Osteocyte (in vitro differentiated cells): ENCODE results near the gene FAM110A. TPM values are rescaled to one million over a fixed set of nuclear protein-coding genes. Genes with fewer than 3 reads are reported as not detected.
A peak's percentile ranks its signal among the peaks of the same experiment; 100 is the strongest.

ENCODE experiments used
- DNase-seq: peaks from one replicate; pipeline ENCODE4 v3.0.0; 2021; ENCODE audit warnings: mixed read lengths; ENCODE audit not compliant: unreplicated experiment; ENCODE audit errors: extremely low spot score
- H3K27ac Mint-ChIP-seq: one replicate; pipeline ENCODE4 v1.8.0; 2021; ENCODE audit warnings: mild to moderate bottlenecking, mixed read lengths; ENCODE audit not compliant: unreplicated experiment
- H3K27me3 Mint-ChIP-seq: one replicate; pipeline ENCODE4 v1.8.0; 2021; ENCODE audit warnings: mixed read lengths; ENCODE audit not compliant: unreplicated experiment
- H3K36me3 Mint-ChIP-seq: one replicate; pipeline ENCODE4 v1.8.0; 2021; ENCODE audit warnings: mixed read lengths; ENCODE audit not compliant: unreplicated experiment
- H3K4me1 Mint-ChIP-seq: one replicate; pipeline ENCODE4 v1.8.0; 2021; ENCODE audit warnings: mixed read lengths; ENCODE audit not compliant: unreplicated experiment
- H3K4me3 Mint-ChIP-seq: one replicate; pipeline ENCODE4 v1.8.0; 2021; ENCODE audit warnings: mild to moderate bottlenecking, moderate library complexity, mixed read lengths; ENCODE audit not compliant: unreplicated experiment
- H3K9me3 Mint-ChIP-seq: one replicate; pipeline ENCODE4 v1.8.0; 2021; ENCODE audit warnings: mixed read lengths; ENCODE audit not compliant: unreplicated experiment
- CTCF ChIP-seq: fragments of 200-600 bp; sonication (generic); IDR thresholded peaks from 2 replicates; pipeline ENCODE4 v1.5.0; 2021; ENCODE audit warnings: antibody characterized with exemption, mild to moderate bottlenecking, moderate library complexity
- long read RNA-seq: library from polyadenylated mRNA; unstranded; transcript quantifications from one replicate; pipeline ENCODE4 v2.0.0, GENCODE V29; 2021
- total RNA-seq: library from RNA; stranded (reverse); gene quantifications from 2 replicates; pipeline ENCODE4 v1.2.1, GENCODE V29; 2021

Gene FAM110A
- total RNA-seq = 2.6 and 2.7 TPM in 2 replicates
- long read RNA-seq = 0 reads

GRCh38 chr20:833450-834150 is at the start of gene FAM110A:
Gene FAM110A, plus strand, starts transcription at chr20:833715. Its CDS starts 11,090 bp downstream, at chr20:844805.
- peak; percentile 97 for DNase-seq
- Mint-ChIP-seq H3K9me3 (peaks cover 3% of the 10 kb centered on the region), H3K4me3 (peak within 1 kb of the TSS; percentile 78), H3K27me3 (no peaks in the 10 kb centered on the region), H3K27ac (peak within 1 kb of the TSS; percentile 73), H3K36me3 (no peaks in the 10 kb centered on the region), H3K4me1 (peaks cover 24% of the 10 kb centered on the region)
- TF ChIP-seq CTCF = no peak

- Mint-ChIP-seq H3K27me3 (peaks cover 2% of the 10 kb centered on the region), H3K36me3 (no peaks in the 10 kb centered on the region), H3K4me1 (no peaks in the 10 kb centered on the region), H3K27ac (no peak overlapping the region), H3K4me3 (no peak overlapping the region), H3K9me3 (peaks cover 19% of the 10 kb centered on the region)
- no peak for DNase-seq
- TF ChIP-seq CTCF = no peak
These were observed 45.7 kb upstream of the FAM110A start for GRCh38 chr20:787825-788224.

- peaks cover 2% of the 10 kb centered on the region for H3K27me3 Mint-ChIP-seq
- H3K27ac Mint-ChIP-seq = no peak overlapping the region
- no peak overlapping the region for H3K4me3 Mint-ChIP-seq
- TF ChIP-seq CTCF = no peak
- no peaks in the 10 kb centered on the region for H3K36me3 Mint-ChIP-seq
- no peak for DNase-seq
- H3K9me3 Mint-ChIP-seq = peaks cover 5% of the 10 kb centered on the region
- no peaks in the 10 kb centered on the region for H3K4me1 Mint-ChIP-seq
These were observed 42.5 kb upstream of the FAM110A start for GRCh38 chr20:791056-791455.

DNA sequence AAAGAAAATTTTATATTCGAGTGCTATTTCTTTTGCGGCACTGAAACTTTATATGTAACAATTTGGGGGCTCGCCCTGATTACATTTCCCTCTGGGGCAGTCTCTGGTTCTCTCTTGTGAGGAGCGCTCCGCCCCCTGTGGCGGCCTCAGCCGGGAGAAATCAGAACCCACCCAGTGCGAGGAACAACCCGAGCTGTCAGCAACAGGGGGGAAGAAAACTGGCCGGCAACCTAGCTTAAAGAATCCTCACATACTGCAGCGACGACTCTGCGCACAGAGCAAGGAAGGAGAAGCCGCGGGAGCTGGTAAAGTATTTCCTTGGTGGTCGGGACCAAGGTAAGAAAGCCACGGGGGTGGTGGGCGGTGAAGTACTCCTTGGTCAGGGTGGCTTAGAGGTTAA is 41.3 kb upstream of the FAM110A start:
- peak; percentile 76 for DNase-seq
- no peak overlapping the region for H3K4me3 Mint-ChIP-seq
- H3K27me3 Mint-ChIP-seq = peaks cover 2% of the 10 kb centered on the region

More for the DNA sequence above, 41.3 kb upstream of the FAM110A start:
- H3K36me3 Mint-ChIP-seq = no peaks in the 10 kb centered on the region
- H3K4me1 Mint-ChIP-seq = no peaks in the 10 kb centered on the region
- no peak overlapping the region for H3K27ac Mint-ChIP-seq
- no peak for TF ChIP-seq CTCF
- H3K9me3 Mint-ChIP-seq = peaks cover 5% of the 10 kb centered on the region
